GM21786 (cell line): ENCODE results near the gene PORCN.
A peak's percentile ranks its signal among the peaks of the same experiment; 100 is the strongest.
"Not testable (repeated sequence)": the region's sequence is repeated elsewhere in the genome, so short reads cannot be mapped to it uniquely, and the experiment has no call there.

ENCODE experiments used
- ATAC-seq: cut with Tn5 transposase; IDR thresholded peaks from one replicate; pipeline ENCODE4 v1.9.1; 2021; ENCODE audit not compliant: unreplicated experiment

PORCN gene

DNA sequence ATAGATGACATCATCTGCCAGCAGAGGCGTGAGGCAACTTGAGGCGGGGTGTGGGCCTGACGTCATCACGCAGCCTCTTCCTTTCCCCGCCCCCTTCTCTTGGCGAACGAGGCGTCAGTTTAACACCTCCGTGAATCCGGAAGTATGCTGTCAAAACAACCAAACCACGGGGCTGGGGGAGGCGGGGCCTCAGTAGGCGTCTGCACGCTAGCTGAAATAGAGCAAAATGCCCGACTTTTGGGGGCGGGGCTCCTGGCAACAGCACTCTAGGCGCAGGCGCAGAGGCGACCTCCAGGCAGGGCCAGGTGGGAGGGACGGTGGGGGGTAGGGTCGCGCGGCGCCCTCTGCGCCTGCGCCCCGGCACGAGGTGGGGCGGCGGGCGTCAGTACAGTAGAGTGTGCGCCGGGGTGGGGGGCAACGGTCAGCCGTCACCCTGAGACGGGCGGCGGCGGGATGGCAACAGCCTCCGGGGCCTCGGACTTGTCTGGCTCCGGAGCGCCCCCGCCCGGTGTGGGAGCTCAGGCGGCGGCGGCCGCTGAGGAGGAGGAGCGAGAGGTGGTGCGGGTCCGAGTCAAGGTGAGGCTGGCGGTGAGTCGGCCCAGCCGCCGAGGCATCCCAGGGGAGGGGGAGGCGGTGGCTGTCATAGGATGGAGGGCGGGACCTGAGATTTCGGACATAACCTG, 30.7 kb downstream of the PORCN start, which contains the start of gene TBC1D25:
TSS of gene TBC1D25 (plus strand) at position 370 of the 683 bp plus-strand sequence. CDS start at position 454, 84 bp downstream.
- ATAC-seq, result peak; percentile 82

DNA sequence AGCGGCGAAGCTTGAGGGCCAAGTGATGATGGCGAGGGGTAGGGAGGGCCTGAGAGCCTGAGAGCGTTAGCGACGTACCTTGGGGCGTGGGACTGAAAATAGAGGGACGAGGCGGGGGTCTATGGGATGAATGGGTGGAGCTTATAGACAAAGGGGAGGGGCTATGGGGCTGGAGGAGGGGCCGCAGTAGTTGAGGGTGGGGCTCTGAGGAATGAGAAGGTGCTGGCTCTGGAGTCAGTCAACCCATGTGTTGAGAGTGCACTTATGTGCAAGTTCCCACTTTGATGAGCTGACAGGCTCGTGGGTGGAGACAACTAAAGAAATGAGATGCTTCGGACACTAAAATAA, 31.2 kb downstream of the PORCN start:
- peak; percentile 22 for ATAC-seq

DNA sequence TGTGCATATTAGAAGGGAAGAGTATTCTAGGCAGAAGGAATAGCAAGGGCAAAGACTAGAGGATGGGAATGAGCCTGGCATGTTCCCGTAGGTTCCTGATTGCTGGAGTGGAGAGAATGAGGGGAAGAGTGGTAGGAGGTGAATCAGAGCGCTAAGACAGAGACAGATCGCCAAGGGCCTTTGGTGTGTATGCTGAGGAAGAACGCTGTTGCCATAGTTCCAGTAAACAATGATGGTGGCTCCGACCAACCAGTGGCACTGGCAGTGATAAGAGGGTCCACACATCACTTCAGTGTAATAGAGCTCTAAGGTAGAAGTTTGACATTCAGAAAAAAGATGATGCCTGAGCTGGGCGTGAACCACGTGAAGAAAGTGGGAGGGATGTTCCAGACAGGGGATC, 31.7 kb downstream of the PORCN start:
- no peak for ATAC-seq

DNA sequence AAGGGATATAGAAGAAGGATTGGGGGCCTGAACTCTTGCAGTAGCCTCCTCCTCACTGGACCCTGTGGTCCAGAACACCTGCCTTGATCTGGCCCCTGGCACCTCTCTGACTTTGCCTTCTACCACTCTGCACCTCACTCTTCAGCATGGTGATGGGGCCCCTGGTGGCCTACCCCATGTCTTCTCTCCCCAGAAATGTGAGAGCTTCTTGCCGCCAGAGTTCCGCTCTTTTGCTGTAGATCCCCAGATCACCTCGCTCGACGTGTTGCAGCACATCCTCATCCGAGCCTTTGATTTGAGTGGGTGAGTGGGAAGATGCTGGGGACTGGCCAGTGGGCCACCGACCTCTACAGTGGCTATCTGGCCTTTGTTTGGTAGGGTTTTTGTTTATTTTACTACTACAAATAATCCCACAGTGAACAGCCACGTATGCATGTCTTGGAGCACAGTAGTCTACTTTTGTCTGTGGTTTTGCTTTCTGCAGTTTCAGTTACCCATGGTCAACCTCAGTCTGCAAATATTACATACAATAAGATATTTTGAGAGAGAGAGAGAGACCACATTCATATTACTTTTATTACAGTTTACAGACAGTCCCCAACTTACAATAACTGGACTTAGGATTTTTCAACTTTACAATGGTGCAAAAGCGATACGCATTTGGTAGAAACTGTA, 32.5 kb downstream of the PORCN start:
- ATAC-seq, result no peak

DNA sequence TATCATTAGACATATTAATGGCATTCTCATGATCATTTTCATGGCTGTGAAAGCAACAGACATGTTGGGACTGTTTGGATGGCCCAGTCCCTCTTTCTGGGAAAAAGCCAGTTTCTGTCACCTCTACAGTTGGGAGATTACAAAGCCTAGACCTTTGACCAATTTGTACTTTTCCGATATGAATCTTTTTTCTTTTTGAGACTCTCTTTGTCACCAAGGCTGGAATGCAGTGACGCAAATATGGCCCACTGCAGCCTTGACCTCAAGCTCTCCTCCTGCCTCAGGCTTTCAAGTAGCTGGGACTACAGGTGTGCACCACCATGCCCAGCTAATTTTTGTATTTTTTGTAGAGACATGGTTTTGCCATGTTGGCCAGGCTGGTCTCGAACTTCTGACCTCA, 40.1 kb downstream of the PORCN start:
- no peak for ATAC-seq

DNA sequence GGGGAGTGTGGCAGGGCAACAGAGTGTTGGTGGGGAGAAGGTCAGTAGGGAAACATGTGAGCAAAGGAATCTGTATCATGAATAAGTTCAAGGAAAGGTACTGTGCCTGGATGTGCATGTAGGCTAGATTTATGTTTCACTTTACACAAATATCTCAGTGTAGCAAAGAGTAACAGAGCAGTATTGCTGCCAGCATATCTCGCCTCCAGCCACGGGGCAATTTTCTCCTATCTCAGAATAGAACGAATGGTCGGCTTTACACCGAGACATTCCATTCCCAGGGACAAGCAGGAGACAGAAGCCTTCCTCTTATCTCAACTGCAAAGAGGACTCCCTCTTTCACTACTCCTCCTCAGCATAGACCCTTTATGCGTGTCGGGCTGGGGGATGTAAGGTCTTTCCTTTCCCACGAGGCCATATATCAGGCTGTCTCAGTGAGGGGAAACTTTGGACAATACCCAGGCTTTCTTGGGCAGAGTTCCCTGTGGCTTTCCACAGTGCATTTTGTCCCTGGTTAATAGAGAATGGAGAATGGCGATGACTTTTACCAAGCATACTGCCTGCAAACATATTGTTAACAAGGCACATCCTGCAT, 47.0 kb downstream of the PORCN start:
- not testable (repeated sequence) for ATAC-seq

DNA sequence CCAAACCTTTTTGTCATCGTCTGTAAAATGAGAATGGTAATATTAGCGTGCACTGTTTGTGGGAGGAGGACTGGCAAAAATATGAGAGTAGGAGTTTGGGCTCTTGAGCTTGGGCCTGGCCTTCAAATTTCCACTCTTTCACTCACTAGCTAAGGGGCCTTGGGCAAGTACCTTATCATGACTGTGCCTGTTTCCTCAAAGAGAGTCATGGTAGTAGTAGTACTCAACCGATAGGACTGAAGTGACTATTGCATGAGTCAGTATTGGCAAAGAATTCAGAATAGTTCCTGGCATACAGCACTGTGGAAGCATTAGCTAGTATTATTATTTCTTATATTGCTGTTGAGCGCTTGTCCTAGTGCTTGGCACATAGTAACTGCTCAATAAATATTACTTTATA, 49.5 kb downstream of the PORCN start:
- no peak for ATAC-seq

DNA sequence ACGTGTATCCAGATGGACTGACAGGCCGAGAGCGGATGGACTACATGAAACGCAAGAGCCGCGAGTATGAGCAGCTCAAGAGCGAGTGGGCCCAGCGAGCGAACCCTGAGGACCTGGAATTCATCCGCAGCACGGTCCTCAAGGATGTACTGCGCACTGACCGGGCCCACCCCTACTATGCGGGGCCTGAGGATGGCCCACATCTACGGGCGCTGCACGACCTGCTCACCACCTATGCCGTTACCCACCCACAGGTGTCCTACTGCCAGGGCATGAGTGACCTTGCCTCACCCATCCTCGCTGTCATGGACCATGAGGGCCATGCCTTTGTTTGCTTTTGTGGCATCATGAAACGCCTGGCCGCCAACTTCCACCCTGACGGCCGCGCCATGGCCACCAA, 50.8 kb downstream of the PORCN start:
- no peak for ATAC-seq

DNA sequence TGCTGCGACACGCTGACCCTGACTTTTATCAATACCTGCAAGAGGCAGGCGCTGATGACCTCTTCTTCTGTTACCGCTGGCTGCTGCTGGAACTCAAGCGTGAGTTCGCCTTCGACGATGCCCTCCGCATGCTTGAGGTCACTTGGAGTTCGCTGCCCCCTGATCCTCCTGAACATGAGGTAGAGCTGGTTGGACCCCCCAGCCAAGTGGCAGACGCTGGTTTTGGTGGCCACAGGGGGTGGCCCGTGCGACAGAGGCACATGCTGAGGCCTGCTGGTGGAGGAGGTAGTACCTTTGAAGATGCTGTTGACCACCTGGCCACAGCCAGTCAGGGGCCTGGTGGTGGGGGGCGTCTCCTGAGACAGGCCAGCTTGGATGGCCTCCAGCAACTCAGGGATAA, 51.3 kb downstream of the PORCN start:
- ATAC-seq, result no peak

DNA sequence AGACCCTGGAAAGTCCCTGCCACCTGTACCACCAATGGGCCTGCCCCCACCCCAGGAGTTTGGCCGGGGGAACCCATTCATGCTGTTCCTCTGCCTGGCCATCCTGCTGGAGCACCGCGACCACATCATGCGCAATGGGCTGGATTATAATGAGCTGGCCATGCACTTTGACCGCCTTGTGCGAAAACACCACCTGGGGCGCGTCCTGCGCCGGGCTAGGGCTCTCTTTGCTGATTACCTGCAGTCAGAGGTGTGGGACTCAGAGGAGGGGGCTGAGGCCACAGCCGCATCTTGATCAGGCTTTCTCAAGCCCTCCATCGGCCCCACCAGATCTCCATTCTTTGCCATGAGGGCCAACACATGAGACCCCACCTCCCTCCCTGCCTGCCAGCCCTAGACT, 51.9 kb downstream of the PORCN start:
- no peak for ATAC-seq

DNA sequence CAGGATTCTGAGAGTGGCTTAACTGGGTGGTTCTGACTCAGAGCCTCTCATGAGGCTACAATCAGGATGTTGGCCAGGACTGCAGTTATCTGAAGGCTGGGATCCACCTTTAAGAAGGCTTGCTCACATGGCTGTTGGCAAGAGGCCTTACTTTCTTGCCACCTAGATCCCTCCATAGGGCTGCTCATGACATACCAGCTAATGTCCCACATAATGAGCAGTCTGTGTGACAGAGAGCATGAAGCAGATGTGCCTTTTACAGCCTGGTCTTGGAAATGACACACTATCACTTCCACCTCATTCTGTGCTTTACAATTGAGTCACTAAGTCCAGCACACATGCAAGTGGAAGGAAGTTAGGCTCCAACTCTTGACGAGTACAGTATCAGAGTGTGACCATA, 61.2 kb downstream of the PORCN start:
- ATAC-seq, result peak; percentile 38
